K562 (cell line): ENCODE data around the gene HPD. TPM values are rescaled to one million over a fixed set of nuclear protein-coding genes. Genes with fewer than 3 reads are reported as not detected.
A peak's percentile ranks its signal among the peaks of the same experiment; 100 is the strongest.

Experiments used
- ATAC-seq: fragments of 200-7000 bp; cut with Tn5 transposase; 3 replicates; pipeline ENCODE4 v1.9.1; 2020; ENCODE audit warnings: moderate library complexity
- BruUV-seq: library from RNA; stranded (reverse); fragments of 400-500 nt; replicated peaks from 2 replicates; lab custom pipeline; 2021; lab: Mats Ljungman, UMichigan
- CTCF ChIA-PET: fragments of 300-600 bp; formaldehyde crosslinking; extraction: SDS; loops from one replicate; lab custom pipeline; 2021; ENCODE audit warnings: low intra/inter-chr PET ratio; lab: Yijun Ruan, JAX
- POLR2A ChIA-PET: fragments of 300-600, 350-650 bp; sonication (Branson Sonifier 250); formaldehyde crosslinking; extraction: SDS; loops from one replicate; lab custom pipeline; 2021; ENCODE audit warnings: antibody characterized with exemption, inconsistent platforms; lab: Yijun Ruan, JAX
- DNase-seq, 4 experiments: peaks; one replicate each; pipeline versions ENCODE4 v3.0.0 to v3.0.0-alpha.2; 2011 to 2018; ENCODE audit warnings: low spot score in 3 of 4, mixed read lengths in 3 of 4; ENCODE audit errors: extremely low read depth in 1 of 4
- FAIRE-seq: peaks from 2 replicates; lab custom pipeline; 2011; peaks lifted over from hg19 to GRCh38; lab: Jason Lieb, UNC
- H2AFZ ChIP-seq: 2 replicates; pipeline ENCODE4 v1.6.0; 2011; ENCODE audit warnings: low read depth, low read length, control low read depth, inconsistent platforms
- H3K27ac ChIP-seq: fragments of 200-600 bp; 3 replicates; pipeline ENCODE4 v1.8.0; 2011; ENCODE audit warnings: low read depth, mild to moderate bottlenecking, control low read depth, inconsistent platforms, low read length, moderate library complexity, mixed read lengths; ENCODE audit errors: extremely low read depth
- H3K27me3 ChIP-seq, 2 experiments: fragments of 300-600 bp in 1 of 2; 2 replicates in 1 of 2; 3 replicates in 1 of 2; pipeline versions ENCODE4 v1.6.0 to v1.8.0; 2011; ENCODE audit warnings: inconsistent platforms in 2 of 2, low read length in 2 of 2, mild to moderate bottlenecking in 1 of 2, mixed read lengths in 1 of 2, moderate library complexity in 1 of 2; ENCODE audit not compliant: control insufficient read depth in 2 of 2, insufficient read depth in 2 of 2
- H3K36me3 ChIP-seq: fragments of 300-600 bp; 3 replicates; pipeline ENCODE4 v1.8.0; 2011; ENCODE audit warnings: mild to moderate bottlenecking, low read length, inconsistent platforms; ENCODE audit not compliant: control insufficient read depth, insufficient read depth
- H3K4me1 ChIP-seq, 2 experiments: fragments of 200-600 bp in 1 of 2; replicated peaks in 1 of 2; 2 replicates in 1 of 2; 3 replicates in 1 of 2; pipeline versions ENCODE4 v1.5.1 to v1.8.0; 2011; ENCODE audit warnings: inconsistent platforms in 2 of 2, low read length in 2 of 2, mild to moderate bottlenecking in 1 of 2, mixed read lengths in 1 of 2, moderate library complexity in 1 of 2; ENCODE audit not compliant: control insufficient read depth in 2 of 2, insufficient read depth in 2 of 2
- H3K4me2 ChIP-seq: 2 replicates; pipeline ENCODE4 v1.6.1; 2011; ENCODE audit warnings: low read length, control low read depth, inconsistent platforms, mixed read lengths; ENCODE audit not compliant: insufficient read depth
- H3K4me3 ChIP-seq: fragments of 200-600 bp; sonication (generic), shearing (Covaris generic); 2 replicates; pipeline ENCODE4 v1.5.1; 2016; ENCODE audit warnings: control low read depth, inconsistent platforms
- H3K79me2 ChIP-seq: fragments of 200-600 bp; 3 replicates; pipeline ENCODE4 v1.8.0; 2011; ENCODE audit warnings: low read length, inconsistent platforms; ENCODE audit not compliant: control insufficient read depth, insufficient read depth
- H3K9ac ChIP-seq, 2 experiments: 2 replicates each; pipeline versions ENCODE4 v1.6.0 to v1.6.1; 2011; ENCODE audit warnings: low read depth in 2 of 2, low read length in 2 of 2, control low read depth in 1 of 2, inconsistent platforms in 1 of 2, mild to moderate bottlenecking in 1 of 2, mixed read lengths in 1 of 2; ENCODE audit not compliant: insufficient read depth in 1 of 2
- H3K9me1 ChIP-seq: one replicate; pipeline ENCODE4 v1.6.0; 2011; ENCODE audit warnings: inconsistent platforms, mild to moderate bottlenecking, low read length, moderate library complexity; ENCODE audit not compliant: control insufficient read depth, insufficient read depth
- H3K9me3 ChIP-seq: replicated peaks from 2 replicates; pipeline ENCODE4 v1.5.1; 2011; ENCODE audit warnings: low read depth, low read length, inconsistent platforms; ENCODE audit not compliant: control insufficient read depth, insufficient read depth
- H4K20me1 ChIP-seq: replicated peaks from 2 replicates; pipeline ENCODE4 v1.6.1; 2011; ENCODE audit warnings: low read length, inconsistent platforms, mixed read lengths; ENCODE audit not compliant: control insufficient read depth, insufficient read depth
- CAMTA2 ChIP-seq: fragments of 250-450 bp; sonication (Bioruptor Pico); conservative IDR thresholded peaks from 2 replicates; pipeline ENCODE4 v1.5.1; 2022
- CEBPZ ChIP-seq: fragments of 150-350 bp; IDR thresholded peaks from 2 replicates; pipeline ENCODE4 v1.6.1; 2014; ENCODE audit warnings: low read depth, mild to moderate bottlenecking, low read length, borderline replicate concordance
- EWSR1 ChIP-seq: fragments of 450-650 bp; IDR thresholded peaks from 2 replicates; pipeline ENCODE4 v1.6.1; 2018; ENCODE audit warnings: borderline replicate concordance, mild to moderate bottlenecking, low read depth, moderate library complexity; ENCODE audit not compliant: partially characterized antibody
- KAT2B ChIP-seq: IDR thresholded peaks from one replicate; pipeline ENCODE4 v1.6.1; 2012; ENCODE audit warnings: low read depth, mild to moderate bottlenecking, control low read depth, inconsistent platforms, low read length, moderate library complexity
- KLF6 ChIP-seq: fragments of 250-450 bp; sonication (Bioruptor Pico); IDR thresholded peaks from 2 replicates; pipeline ENCODE4 v1.4.0; 2020; ENCODE audit warnings: mild to moderate bottlenecking, moderate library complexity, borderline replicate concordance
- LEF1 ChIP-seq: fragments of 450-650 bp; IDR thresholded peaks from 2 replicates; pipeline ENCODE4 v1.6.1; 2016; ENCODE audit warnings: mild to moderate bottlenecking
- RBM17 ChIP-seq: fragments of 200-400 bp; formaldehyde crosslinking; IDR thresholded peaks from 2 replicates; pipeline ENCODE4 v1.6.1; 2017; ENCODE audit warnings: low read depth, mild to moderate bottlenecking, low read length, borderline replicate concordance
- SMARCA4 ChIP-seq: fragments of 450-650 bp; IDR thresholded peaks from 2 replicates; pipeline ENCODE4 v1.6.1; 2016
- WGBS: fragments of 100-300 bp; shearing (Covaris generic); methylation state at CpG from one replicate; pipeline ENCODE4 v1.1.6; 2016; ENCODE audit warnings: low coverage, mixed read lengths; ENCODE audit not compliant: insufficient coverage; ENCODE audit errors: missing lambda C conversion rate; 5-methylcytosine and 5-hydroxymethylcytosine counted together
- in situ Hi-C: fragments of 300-500 bp; cut with MboI; formaldehyde crosslinking; loops from 4 replicates; pipeline ENCODE4 v1.15.0; 2018; ENCODE audit warnings: inconsistent platforms, mixed read lengths
- intact Hi-C: fragments of 100-400 bp; cut with micrococcal nuclease; formaldehyde crosslinking; loops from 2 replicates; pipeline ENCODE4 v1.14.2; 2022
- polyA plus RNA-seq, 8 experiments: library from polyadenylated mRNA; depleted of rRNA in 4 of 8; stranded (reverse) in 5 of 8; unstranded in 3 of 8; fragments of >200 nt; fragmentation: Nextera tagmentation in 2 of 8; fragmentation: Illumina TruSeq in 1 of 8; extraction: Ambion mirVana in 2 of 8; extraction: Trizol in 1 of 8; gene quantifications; 2 replicates each; pipeline versions ENCODE4 v1.2.1 to v1.2.3, GENCODE V29; 2011 to 2014; ENCODE audit warnings: inconsistent platforms in 1 of 8, missing spikeins in 1 of 8
- total RNA-seq, 7 experiments: library from RNA; depleted of rRNA in 6 of 7; stranded (reverse); fragments of >200 nt in 6 of 7; fragmentation: Illumina TruSeq in 2 of 7; extraction: Trizol in 2 of 7; gene quantifications; 2 replicates each; pipeline versions ENCODE4 v1.2.1 to v1.2.3, GENCODE V29; 2011 to 2021; ENCODE audit warnings: low replicate concordance in 1 of 7
- TF ChIP-seq, protein P1 (sequence below): fragments of 250-450 bp; sonication (Bioruptor Pico); IDR thresholded peaks from 2 replicates; pipeline ENCODE4 v1.8.0; 2022; ENCODE audit warnings: moderate library complexity, mild to moderate bottlenecking, inconsistent platforms

Gene HPD
- total and polyA plus RNA-seq, 9 of the 15 experiments (the other 6 are each of a cell fraction or from before 2014, with no cell fraction given) = 0.06 to 0.29 (median 0.07) TPM; not detected in 4

- TF ChIP-seq, protein P1, sequence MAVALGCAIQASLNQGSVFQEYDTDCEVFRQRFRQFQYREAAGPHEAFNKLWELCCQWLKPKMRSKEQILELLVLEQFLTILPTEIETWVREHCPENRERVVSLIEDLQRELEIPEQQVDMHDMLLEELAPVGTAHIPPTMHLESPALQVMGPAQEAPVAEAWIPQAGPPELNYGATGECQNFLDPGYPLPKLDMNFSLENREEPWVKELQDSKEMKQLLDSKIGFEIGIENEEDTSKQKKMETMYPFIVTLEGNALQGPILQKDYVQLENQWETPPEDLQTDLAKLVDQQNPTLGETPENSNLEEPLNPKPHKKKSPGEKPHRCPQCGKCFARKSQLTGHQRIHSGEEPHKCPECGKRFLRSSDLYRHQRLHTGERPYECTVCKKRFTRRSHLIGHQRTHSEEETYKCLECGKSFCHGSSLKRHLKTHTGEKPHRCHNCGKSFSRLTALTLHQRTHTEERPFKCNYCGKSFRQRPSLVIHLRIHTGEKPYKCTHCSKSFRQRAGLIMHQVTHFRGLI (CRISPR knock-in tag) = no peak
- TF ChIP-seq EWSR1 (no peak), CAMTA2 (CRISPR knock-in tag) (no peak), KAT2B (no peak)
Observed at GRCh38 chr12:121905746-121906145, 47.1 kb upstream of the HPD start (continued).

DNA sequence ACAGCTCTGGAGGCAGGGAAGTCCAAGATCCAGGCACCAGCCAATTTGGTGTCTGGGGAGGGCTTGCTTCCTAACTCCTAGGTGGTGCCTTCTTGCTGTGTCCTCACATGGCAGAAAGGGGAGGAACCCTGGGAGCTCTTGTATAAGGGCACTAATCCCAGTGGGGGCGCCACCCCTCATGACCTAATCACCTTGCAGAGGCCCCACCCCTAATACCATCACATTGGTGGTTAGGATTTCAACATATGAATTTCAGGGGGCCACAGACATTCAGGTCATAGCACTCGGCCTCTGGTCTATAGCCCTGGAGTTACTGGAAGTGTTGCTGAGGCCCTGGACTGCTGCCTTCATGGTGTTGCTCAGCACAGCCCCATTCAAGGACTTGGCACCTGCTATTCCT lies 44.5 kb upstream of the HPD start:
- 79% methylated on average over 2 of the region's 2 CpGs for WGBS
- ATAC-seq = peak; percentile 67

More for the DNA sequence above, 44.5 kb upstream of the HPD start:
- intact Hi-C loops = no loop called here
- no TSS peak for BruUV-seq
- in situ Hi-C loops = no loop called here
- no peak for TF ChIP-seq RBM17
- no peak for TF ChIP-seq SMARCA4
- no peak for TF ChIP-seq CEBPZ
- TF ChIP-seq LEF1 = no peak
- TF ChIP-seq KLF6 = no peak
- Histone ChIP-seq H3K9me3 (no peaks in the 10 kb centered on the region), H4K20me1 (no peaks in the 10 kb centered on the region), H3K79me2 (no peaks in the 10 kb centered on the region), H3K27me3 (no peaks in the 10 kb centered on the region), H3K9me1 (peaks cover 2% of the 10 kb centered on the region), H3K27ac (no peak overlapping the region; the same call in 2 of the 3 replicates), H2AFZ (no peak overlapping the region), H3K4me1 (peaks cover 0 to 3% of the 10 kb centered on the region in 2 experiments; a peak in 2 of 5 replicates), H3K9ac (no peak overlapping the region), H3K4me2 (no peak overlapping the region), H3K36me3 (peaks cover 74% of the 10 kb centered on the region; the same call in 2 of the 3 replicates), H3K4me3 (no peak overlapping the region)
- ChIA-PET CTCF (no interaction called here), POLR2A (interaction anchor here (0.9 to 1.3 kb wide), 3 partner anchors 13 to 102 kb away, joined by 3 to 8 read pairs (median 3); no protein-coding TSS in a partner anchor)
- FAIRE-seq = no peak
- DNase-seq = no peak
